HL-60 (cell line): ENCODE results near the gene SCPEP1.

Experiments
- DNase-seq, 2 experiments: peaks; one replicate each; pipeline ENCODE4 v3.0.0-alpha.2; 2010 to 2020; ENCODE audit warnings: low read depth in 1 of 2, low spot score in 1 of 2
- H3K27ac ChIP-seq: fragments of 250-450 bp; sonication (Bioruptor Pico); replicated peaks from 2 replicates; pipeline ENCODE4 v1.5.1; 2020; ENCODE audit warnings: mild to moderate bottlenecking, moderate library complexity
- H3K27me3 ChIP-seq: fragments of 250-450 bp; sonication (Bioruptor Pico); 2 replicates; pipeline ENCODE4 v1.5.1; 2021; ENCODE audit warnings: mild to moderate bottlenecking, moderate library complexity; ENCODE audit not compliant: insufficient read depth, poor library complexity, severe bottlenecking
- H3K4me3 ChIP-seq: replicated peaks from 2 replicates; pipeline ENCODE4 v1.5.1; 2011; ENCODE audit warnings: mild to moderate bottlenecking, control low read depth, low read length; ENCODE audit not compliant: insufficient read depth
- GABPA ChIP-seq: IDR thresholded peaks from 2 replicates; pipeline ENCODE4 v1.6.1; 2012; ENCODE audit warnings: low read depth
- POLR2AphosphoS5 ChIP-seq: IDR thresholded peaks from 2 replicates; pipeline ENCODE4 v1.6.1; 2012; ENCODE audit warnings: low read depth
- SPI1 ChIP-seq: IDR thresholded peaks from 2 replicates; pipeline ENCODE4 v1.6.1; 2012; ENCODE audit warnings: low read depth, mild to moderate bottlenecking, borderline replicate concordance
- TF ChIP-seq, protein P1 (sequence below): IDR thresholded peaks from 2 replicates; pipeline ENCODE4 v1.6.1; 2012; ENCODE audit warnings: low read depth; ENCODE audit not compliant: insufficient replicate concordance
- TF ChIP-seq, protein P2 (sequence below): IDR thresholded peaks from one replicate; pipeline ENCODE4 v1.5.1; 2011; ENCODE audit warnings: low read length, control low read depth, inconsistent platforms; ENCODE audit not compliant: insufficient read depth

Gene SCPEP1

DNA sequence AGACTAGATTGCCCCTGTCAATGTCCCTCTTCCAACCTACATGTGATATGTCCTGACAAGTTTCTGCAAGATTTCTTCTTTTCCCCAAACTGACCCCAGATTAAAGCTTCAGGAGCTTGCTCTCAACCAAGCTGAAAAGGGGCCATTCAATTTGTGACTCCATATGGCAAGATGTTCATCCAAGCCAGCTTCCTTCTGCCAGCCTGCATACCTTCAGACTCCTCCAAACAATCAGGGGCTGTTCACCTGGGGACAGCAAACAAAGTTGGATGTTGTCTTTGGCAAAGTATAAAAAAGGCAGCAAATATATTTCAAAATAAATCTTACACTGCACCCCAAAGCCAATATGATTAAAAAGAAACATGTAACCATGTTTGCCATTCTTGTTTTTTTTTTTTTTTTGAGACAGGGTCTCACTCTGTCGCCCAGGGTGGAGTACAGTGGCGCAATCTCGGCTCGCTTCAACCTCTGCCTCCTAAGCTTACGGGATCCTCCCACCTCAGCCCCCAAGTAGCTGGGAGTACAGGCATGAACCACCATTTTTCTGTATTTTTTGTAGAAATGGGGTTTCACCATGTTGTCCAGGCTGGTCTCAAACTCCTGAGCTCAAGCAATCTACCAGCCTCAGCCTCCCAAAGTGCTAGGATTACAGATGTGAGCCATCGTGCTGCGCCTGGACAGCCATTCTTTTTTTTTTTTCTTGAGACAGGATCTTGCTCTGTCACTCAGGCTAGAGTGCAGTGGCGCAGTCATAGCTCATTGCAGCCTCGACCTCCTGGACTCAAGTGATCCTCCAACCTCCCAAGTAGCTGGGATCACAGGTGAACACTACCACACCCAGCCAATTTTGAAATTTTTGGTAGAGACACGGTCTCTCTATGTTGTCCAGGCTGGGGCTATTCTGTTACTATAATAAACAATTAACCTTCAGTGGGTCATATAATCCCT lies 57.1 kb downstream of the SCPEP1 start:
- no peak overlapping the region for H3K4me3 ChIP-seq
- H3K27me3 ChIP-seq = no peaks in the 10 kb centered on the region
- H3K27ac ChIP-seq = no peak overlapping the region
- TF ChIP-seq SPI1 (no peak), GABPA (no peak), POLR2AphosphoS5 (no peak)
- TF ChIP-seq, protein P1, sequence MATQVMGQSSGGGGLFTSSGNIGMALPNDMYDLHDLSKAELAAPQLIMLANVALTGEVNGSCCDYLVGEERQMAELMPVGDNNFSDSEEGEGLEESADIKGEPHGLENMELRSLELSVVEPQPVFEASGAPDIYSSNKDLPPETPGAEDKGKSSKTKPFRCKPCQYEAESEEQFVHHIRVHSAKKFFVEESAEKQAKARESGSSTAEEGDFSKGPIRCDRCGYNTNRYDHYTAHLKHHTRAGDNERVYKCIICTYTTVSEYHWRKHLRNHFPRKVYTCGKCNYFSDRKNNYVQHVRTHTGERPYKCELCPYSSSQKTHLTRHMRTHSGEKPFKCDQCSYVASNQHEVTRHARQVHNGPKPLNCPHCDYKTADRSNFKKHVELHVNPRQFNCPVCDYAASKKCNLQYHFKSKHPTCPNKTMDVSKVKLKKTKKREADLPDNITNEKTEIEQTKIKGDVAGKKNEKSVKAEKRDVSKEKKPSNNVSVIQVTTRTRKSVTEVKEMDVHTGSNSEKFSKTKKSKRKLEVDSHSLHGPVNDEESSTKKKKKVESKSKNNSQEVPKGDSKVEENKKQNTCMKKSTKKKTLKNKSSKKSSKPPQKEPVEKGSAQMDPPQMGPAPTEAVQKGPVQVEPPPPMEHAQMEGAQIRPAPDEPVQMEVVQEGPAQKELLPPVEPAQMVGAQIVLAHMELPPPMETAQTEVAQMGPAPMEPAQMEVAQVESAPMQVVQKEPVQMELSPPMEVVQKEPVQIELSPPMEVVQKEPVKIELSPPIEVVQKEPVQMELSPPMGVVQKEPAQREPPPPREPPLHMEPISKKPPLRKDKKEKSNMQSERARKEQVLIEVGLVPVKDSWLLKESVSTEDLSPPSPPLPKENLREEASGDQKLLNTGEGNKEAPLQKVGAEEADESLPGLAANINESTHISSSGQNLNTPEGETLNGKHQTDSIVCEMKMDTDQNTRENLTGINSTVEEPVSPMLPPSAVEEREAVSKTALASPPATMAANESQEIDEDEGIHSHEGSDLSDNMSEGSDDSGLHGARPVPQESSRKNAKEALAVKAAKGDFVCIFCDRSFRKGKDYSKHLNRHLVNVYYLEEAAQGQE = no peak
- TF ChIP-seq, protein P2, sequence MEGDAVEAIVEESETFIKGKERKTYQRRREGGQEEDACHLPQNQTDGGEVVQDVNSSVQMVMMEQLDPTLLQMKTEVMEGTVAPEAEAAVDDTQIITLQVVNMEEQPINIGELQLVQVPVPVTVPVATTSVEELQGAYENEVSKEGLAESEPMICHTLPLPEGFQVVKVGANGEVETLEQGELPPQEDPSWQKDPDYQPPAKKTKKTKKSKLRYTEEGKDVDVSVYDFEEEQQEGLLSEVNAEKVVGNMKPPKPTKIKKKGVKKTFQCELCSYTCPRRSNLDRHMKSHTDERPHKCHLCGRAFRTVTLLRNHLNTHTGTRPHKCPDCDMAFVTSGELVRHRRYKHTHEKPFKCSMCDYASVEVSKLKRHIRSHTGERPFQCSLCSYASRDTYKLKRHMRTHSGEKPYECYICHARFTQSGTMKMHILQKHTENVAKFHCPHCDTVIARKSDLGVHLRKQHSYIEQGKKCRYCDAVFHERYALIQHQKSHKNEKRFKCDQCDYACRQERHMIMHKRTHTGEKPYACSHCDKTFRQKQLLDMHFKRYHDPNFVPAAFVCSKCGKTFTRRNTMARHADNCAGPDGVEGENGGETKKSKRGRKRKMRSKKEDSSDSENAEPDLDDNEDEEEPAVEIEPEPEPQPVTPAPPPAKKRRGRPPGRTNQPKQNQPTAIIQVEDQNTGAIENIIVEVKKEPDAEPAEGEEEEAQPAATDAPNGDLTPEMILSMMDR = no peak
- no peak for DNase-seq

DNA sequence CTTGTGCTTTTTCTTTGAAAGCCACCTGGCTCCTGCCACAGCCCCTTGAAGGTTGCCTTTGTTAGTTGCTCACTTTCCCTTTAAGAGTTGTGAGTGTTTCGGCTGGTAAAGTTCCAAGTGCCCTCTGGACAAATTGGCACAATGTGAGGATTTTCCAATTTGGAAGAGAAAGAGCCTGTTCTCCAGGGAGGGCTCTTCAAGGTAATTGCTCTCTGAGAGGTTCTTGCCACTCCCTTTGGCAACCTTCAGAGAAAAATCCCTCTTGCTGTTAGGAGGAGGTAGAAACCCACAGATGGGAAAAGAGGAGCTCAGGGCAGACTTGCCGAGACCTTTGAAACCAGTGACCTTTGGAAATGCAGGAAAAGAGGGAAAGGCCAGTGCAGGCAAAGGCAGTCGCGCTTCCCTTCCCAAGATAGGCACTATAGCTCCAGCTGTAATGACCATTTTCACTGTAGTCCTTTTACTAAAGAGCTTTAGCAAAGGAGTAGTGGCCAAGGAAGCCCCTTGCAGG lies 58.1 kb downstream of the SCPEP1 start:
- Histone ChIP-seq H3K27ac (no peak overlapping the region), H3K27me3 (no peaks in the 10 kb centered on the region), H3K4me3 (no peak overlapping the region)
- DNase-seq = no peak
- TF ChIP-seq POLR2AphosphoS5 (no peak), GABPA (no peak), SPI1 (no peak)
- TF ChIP-seq, protein P1 = no peak
- TF ChIP-seq, protein P2 = no peak

DNA sequence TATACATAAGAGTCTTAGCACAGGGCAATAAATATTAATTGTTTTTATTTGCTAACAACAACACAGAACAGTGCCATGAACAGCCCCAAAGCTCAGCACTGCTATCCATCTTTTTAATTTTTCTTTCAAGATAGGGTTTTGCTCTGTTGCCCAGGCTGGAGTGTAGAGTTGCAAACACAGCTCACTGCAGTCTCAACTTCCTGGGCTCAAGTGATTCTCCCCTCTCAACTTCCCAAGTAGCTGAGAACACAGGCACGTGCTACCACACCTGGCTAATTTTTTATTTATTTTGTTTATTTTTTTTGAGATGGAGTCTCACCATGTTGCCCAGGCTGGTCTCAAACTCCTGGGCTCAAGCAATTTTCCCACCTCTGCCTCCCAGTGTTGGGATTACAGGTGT lies 59.5 kb downstream of the SCPEP1 start:
- no peak overlapping the region for H3K4me3 ChIP-seq
- TF ChIP-seq, protein P1 = no peak
- no peak for TF ChIP-seq SPI1
- TF ChIP-seq POLR2AphosphoS5 = no peak
- no peak for TF ChIP-seq GABPA
- TF ChIP-seq, protein P2 = no peak
- no peak for DNase-seq
- H3K27me3 ChIP-seq = no peaks in the 10 kb centered on the region
- H3K27ac ChIP-seq = no peak overlapping the region
